ENCODE results near the gene MARCHF11.

DNA sequence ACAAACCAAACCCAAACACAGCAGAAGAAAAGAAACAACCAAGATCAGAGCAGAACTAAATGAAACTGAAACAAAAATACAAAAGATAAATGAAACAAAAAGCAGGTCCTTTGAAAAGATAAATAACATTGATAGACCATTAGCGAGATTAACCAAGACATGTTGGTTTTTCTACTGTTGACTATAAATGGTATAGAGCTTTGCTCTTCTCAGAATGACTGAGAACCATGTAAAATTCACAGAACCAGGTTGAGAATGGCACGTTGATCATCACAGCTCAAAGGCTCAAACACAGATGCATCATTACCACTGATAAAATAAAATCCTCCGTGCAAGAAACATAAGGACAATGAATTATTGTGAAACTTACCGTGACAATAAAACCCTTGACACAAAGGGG, 105.2 kb downstream of the MARCHF11 start:
- TF ChIP-seq, protein P1, sequence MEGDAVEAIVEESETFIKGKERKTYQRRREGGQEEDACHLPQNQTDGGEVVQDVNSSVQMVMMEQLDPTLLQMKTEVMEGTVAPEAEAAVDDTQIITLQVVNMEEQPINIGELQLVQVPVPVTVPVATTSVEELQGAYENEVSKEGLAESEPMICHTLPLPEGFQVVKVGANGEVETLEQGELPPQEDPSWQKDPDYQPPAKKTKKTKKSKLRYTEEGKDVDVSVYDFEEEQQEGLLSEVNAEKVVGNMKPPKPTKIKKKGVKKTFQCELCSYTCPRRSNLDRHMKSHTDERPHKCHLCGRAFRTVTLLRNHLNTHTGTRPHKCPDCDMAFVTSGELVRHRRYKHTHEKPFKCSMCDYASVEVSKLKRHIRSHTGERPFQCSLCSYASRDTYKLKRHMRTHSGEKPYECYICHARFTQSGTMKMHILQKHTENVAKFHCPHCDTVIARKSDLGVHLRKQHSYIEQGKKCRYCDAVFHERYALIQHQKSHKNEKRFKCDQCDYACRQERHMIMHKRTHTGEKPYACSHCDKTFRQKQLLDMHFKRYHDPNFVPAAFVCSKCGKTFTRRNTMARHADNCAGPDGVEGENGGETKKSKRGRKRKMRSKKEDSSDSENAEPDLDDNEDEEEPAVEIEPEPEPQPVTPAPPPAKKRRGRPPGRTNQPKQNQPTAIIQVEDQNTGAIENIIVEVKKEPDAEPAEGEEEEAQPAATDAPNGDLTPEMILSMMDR (IDR thresholded peaks at IDR 0.05; ENCODE audit: insufficient read depth, low read depth, low read length) = no peak
- no peak for TF ChIP-seq EZH2 (IDR thresholded peaks at IDR 0.05; ENCODE audit: insufficient read depth, low read length)

Data from astrocyte (in vitro differentiated cells and primary cell).